ENCODE measurements around the gene DNAI1.

Gene DNAI1

GRCh38 chr9:34565856-34566255 lies 107.3 kb downstream of the DNAI1 start:
- no peak for DNase-seq (ENCODE audit: low read depth)
- H3K4me3 ChIP-seq (ENCODE audit: low read depth, low read length) = no peak overlapping the region
- TF ChIP-seq CTCF (IDR thresholded peaks at IDR 0.05; ENCODE audit: low read depth, low read length, missing control alignments) = no peak
- in situ Hi-C loops (cut with HindIII; ENCODE audit: low sequenced_read_pairs) = no loop called here

- TF ChIP-seq CTCF (IDR thresholded peaks at IDR 0.05; ENCODE audit: low read depth, low read length, missing control alignments) = no peak
- in situ Hi-C loops (cut with HindIII; ENCODE audit: low sequenced_read_pairs) = no loop called here
Measured at GRCh38 chr9:34566322-34566721, 107.7 kb downstream of the DNAI1 start.

GRCh38 chr9:34566972-34567371 lies 108.4 kb downstream of the DNAI1 start:
- no peak for TF ChIP-seq CTCF (IDR thresholded peaks at IDR 0.05; ENCODE audit: low read depth, low read length, missing control alignments)
- no peak overlapping the region for H3K4me3 ChIP-seq (ENCODE audit: low read depth, low read length)
- in situ Hi-C loops (cut with HindIII; ENCODE audit: low sequenced_read_pairs) = no loop called here
- no peak for DNase-seq (ENCODE audit: low read depth)

More at GRCh38 chr9:34566322-34566721, 107.7 kb downstream of the DNAI1 start:
- H3K4me3 ChIP-seq (ENCODE audit: low read depth, low read length) = no peak overlapping the region
- DNase-seq (ENCODE audit: low read depth) = no peak

- in situ Hi-C loops (cut with HindIII; ENCODE audit: low sequenced_read_pairs) = no loop called here
- DNase-seq (ENCODE audit: low read depth) = no peak
- no peak overlapping the region for H3K4me3 ChIP-seq (ENCODE audit: low read depth, low read length)
- TF ChIP-seq CTCF (IDR thresholded peaks at IDR 0.05; ENCODE audit: low read depth, low read length, missing control alignments) = no peak
Measured at GRCh38 chr9:34568133-34568532, 109.5 kb downstream of the DNAI1 start.

GRCh38 chr9:34568774-34569173 lies 110.2 kb downstream of the DNAI1 start:
- in situ Hi-C loops (cut with HindIII; ENCODE audit: low sequenced_read_pairs) = no loop called here
- TF ChIP-seq CTCF (IDR thresholded peaks at IDR 0.05; ENCODE audit: low read depth, low read length, missing control alignments) = no peak
- no peak overlapping the region for H3K4me3 ChIP-seq (ENCODE audit: low read depth, low read length)
- DNase-seq (ENCODE audit: low read depth) = no peak

- no peak for DNase-seq (ENCODE audit: low read depth)
- in situ Hi-C loops (cut with HindIII; ENCODE audit: low sequenced_read_pairs) = no loop called here
- no peak overlapping the region for H3K4me3 ChIP-seq (ENCODE audit: low read depth, low read length)
- no peak for TF ChIP-seq CTCF (IDR thresholded peaks at IDR 0.05; ENCODE audit: low read depth, low read length, missing control alignments)
Measured at GRCh38 chr9:34570376-34570775, 111.8 kb downstream of the DNAI1 start.

All from astrocyte of the cerebellum (primary cell).